Common myeloid progenitor, CD34-positive (primary cell): ENCODE results near the gene ATG5.
"Not testable (repeated sequence)": the region's sequence is repeated elsewhere in the genome, so short reads cannot be mapped to it uniquely, and the experiment has no call there.

ENCODE experiments used
- CTCF ChIA-PET: fragments of 350-600 bp; sonication (Branson Sonifier 250); formaldehyde crosslinking; loops from one replicate; lab custom pipeline; 2021; ENCODE audit warnings: antibody characterized with exemption; lab: Charles Lee
- POLR2A ChIA-PET: fragments of 350-600 bp; sonication (Branson Sonifier 250); formaldehyde crosslinking; loops from one replicate; lab custom pipeline; 2021; ENCODE audit warnings: antibody characterized with exemption; lab: Charles Lee
- DNase-seq, 3 donors: peaks; one replicate each; pipeline versions ENCODE4 v3.0.0 to v3.0.0-alpha.2; 2013
- H3K27ac ChIP-seq, 2 experiments: 1 replicate in 1 of 2; 2 replicates in 1 of 2; pipeline ENCODE4 v1.7.0; 2013; ENCODE audit warnings: inconsistent platforms in 2 of 2, low read length in 2 of 2, mild to moderate bottlenecking in 2 of 2, low read depth in 1 of 2, moderate library complexity in 1 of 2; ENCODE audit not compliant: severe bottlenecking in 2 of 2, insufficient read depth in 1 of 2, poor library complexity in 1 of 2
- H3K27me3 ChIP-seq, 5 experiments: replicated peaks in 2 of 5; 1 replicate in 3 of 5; 2 replicates in 2 of 5; pipeline versions ENCODE4 v1.6.1 to v1.7.0; 2013; ENCODE audit warnings: low read length in 4 of 5, mild to moderate bottlenecking in 2 of 5, moderate library complexity in 2 of 5, inconsistent platforms in 1 of 5; ENCODE audit not compliant: insufficient read depth in 5 of 5, control insufficient read depth in 4 of 5
- H3K36me3 ChIP-seq, 4 experiments: 1 replicate in 2 of 4; 2 replicates in 2 of 4; pipeline versions ENCODE4 v1.6.1 to v1.7.0; 2013; ENCODE audit warnings: low read length in 3 of 4, control low read depth in 1 of 4, mild to moderate bottlenecking in 1 of 4; ENCODE audit not compliant: control insufficient read depth in 4 of 4, insufficient read depth in 4 of 4
- H3K4me1 ChIP-seq, 4 experiments: 1 replicate in 3 of 4; 2 replicates in 1 of 4; pipeline versions ENCODE4 v1.6.1 to v1.7.1; 2013; ENCODE audit warnings: low read length in 3 of 4, mild to moderate bottlenecking in 3 of 4, control low read depth in 1 of 4, inconsistent platforms in 1 of 4, moderate library complexity in 1 of 4; ENCODE audit not compliant: control insufficient read depth in 4 of 4, insufficient read depth in 4 of 4; ENCODE audit errors: control extremely low read depth in 1 of 4
- H3K4me3 ChIP-seq, 7 experiments: 1 replicate in 4 of 7; 2 replicates in 3 of 7; pipeline versions ENCODE4 v1.5.1 to v1.7.0; 2013; ENCODE audit warnings: mild to moderate bottlenecking in 7 of 7, low read length in 6 of 7, moderate library complexity in 6 of 7, inconsistent platforms in 2 of 7, low read depth in 2 of 7, control low read depth in 1 of 7; ENCODE audit not compliant: insufficient read depth in 4 of 7, control insufficient read depth in 1 of 7; ENCODE audit errors: extremely low read depth in 1 of 7
- H3K9me3 ChIP-seq, 5 experiments: 1 replicate in 4 of 5; 2 replicates in 1 of 5; pipeline versions ENCODE4 v1.6.1 to v1.7.1; 2013; ENCODE audit warnings: low read length in 4 of 5, mild to moderate bottlenecking in 2 of 5, inconsistent platforms in 1 of 5, low read depth in 1 of 5, moderate library complexity in 1 of 5; ENCODE audit not compliant: control insufficient read depth in 4 of 5, insufficient read depth in 2 of 5; ENCODE audit errors: control extremely low read depth in 1 of 5
- WGBS: methylation state at CpG from one replicate; pipeline ENCODE4 v1.1.5; 2013; ENCODE audit not compliant: insufficient coverage; 5-methylcytosine and 5-hydroxymethylcytosine counted together

ATG5 gene

DNA sequence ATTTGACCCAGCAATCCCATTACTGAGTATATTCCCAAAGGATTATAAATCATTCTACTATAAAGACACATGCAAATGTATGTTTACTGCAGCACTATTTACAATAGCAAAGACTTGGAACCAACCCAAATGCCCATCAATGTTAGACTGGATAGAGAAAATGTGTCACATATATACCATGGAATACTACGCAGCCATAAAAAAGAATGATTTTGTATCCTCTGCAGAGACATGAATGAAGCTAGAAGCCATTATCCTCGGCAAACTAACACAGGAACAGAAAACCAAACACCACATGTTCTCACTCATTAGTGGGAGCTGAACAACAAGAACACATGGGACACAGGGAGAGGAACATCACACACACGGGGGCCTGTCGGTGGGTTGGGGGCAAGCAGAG is 57.1 kb downstream of the ATG5 start:
- CTCF ChIA-PET, result interaction anchor here (1.0 kb wide), 1 partner anchor 75 kb away, joined by 3 read pairs; no protein-coding TSS in a partner anchor
- H3K4me1 ChIP-seq, POLR2A ChIA-PET, H3K4me3 ChIP-seq, H3K36me3 ChIP-seq, H3K27ac ChIP-seq, H3K27me3 ChIP-seq, DNase-seq: not testable (repeated sequence)
- peaks cover 0 to 16% (median under 1%) of the 10 kb centered on the region in 5 experiments for H3K9me3 ChIP-seq
- no CpG with 5 or more reads among the region's 4 CpGs for WGBS

DNA sequence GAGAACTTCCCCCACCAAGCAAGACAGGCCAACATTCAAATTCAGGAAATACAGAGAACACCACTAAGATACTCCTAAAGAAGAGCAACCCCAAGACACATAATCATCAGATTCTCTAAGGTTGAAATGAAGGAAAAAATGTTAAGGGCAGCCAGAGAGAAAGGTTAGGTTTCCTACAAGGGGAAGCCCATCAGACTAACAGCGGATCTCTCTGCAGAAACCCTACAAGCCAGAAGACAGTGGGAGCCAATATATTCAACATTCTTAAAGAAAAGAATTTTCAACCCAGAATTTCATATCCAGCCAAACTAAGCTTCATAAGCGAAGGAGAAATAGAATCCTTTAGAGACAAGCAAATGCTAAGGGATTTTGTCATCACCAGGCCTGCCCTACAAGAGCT is 61.1 kb downstream of the ATG5 start:
- CTCF ChIA-PET, result interaction anchor here (0.7 kb wide), 1 partner anchor 36 kb away, joined by 3 read pairs; no protein-coding TSS in a partner anchor
- POLR2A ChIA-PET, result interaction anchor here (0.6 kb wide), 1 partner anchor 107 kb away, joined by 3 read pairs; no protein-coding TSS in a partner anchor

DNA sequence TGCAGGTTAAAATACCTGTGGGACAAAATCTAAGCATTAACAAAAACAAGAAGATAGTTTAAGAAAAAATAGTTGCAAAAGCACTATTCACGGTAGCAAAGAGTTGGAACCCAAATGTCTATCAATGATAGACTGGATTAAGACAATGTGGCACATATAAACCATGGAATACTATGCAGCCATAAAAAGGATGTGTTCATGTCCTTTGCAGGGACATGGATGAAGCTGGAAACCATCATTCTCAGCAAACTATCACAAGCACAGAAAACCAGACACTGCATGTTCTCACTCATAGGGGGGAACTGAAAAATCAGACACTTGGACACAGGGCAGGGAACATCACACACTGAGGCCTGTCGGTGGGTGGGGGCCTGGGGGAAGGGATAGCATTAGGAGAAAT is 65.8 kb downstream of the ATG5 start:
- H3K9me3 ChIP-seq, DNase-seq, POLR2A ChIA-PET, H3K27ac ChIP-seq, H3K36me3 ChIP-seq, H3K27me3 ChIP-seq, H3K4me1 ChIP-seq, H3K4me3 ChIP-seq, CTCF ChIA-PET: not testable (repeated sequence)
- WGBS, result 100% methylated on average over 1 of the region's 2 CpGs

More for the DNA sequence above, 61.1 kb downstream of the ATG5 start:
- not testable (repeated sequence) for H3K4me3 ChIP-seq, H3K27ac ChIP-seq, H3K27me3 ChIP-seq, H3K4me1 ChIP-seq, DNase-seq
- peaks cover 3 to 14% (median 4%) of the 10 kb centered on the region in 4 experiments for H3K36me3 ChIP-seq
- 80% methylated on average over 1 of the region's 2 CpGs for WGBS
- H3K9me3 ChIP-seq, result peaks cover 0 to 16% (median 4%) of the 10 kb centered on the region in 5 experiments

DNA sequence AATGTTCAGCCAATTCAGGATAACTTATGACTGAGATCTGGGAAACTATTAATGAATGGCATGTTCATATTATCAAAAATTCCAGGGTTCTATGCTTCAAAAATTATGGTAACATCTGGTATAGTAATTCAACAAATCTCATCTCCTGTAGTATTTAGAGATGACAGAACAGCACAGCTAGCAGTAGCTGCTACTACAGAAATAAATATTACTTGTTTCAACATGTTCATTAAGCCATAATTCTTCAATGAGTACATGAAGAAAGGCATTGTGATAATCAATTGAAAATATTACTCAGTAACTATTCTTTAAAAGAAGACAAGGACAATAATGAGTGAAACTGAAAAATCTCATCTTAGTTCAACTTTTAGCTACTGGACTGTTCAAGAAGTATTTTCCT is 66.8 kb downstream of the ATG5 start:
- Histone ChIP-seq H3K9me3 (peaks cover 0 to 4% (median 0%) of the 10 kb centered on the region in 5 experiments), H3K4me1 (no peaks in the 10 kb centered on the region), H3K27ac (no peak overlapping the region), H3K27me3 (no peaks in the 10 kb centered on the region), H3K36me3 (peaks cover 3 to 10% (median 4%) of the 10 kb centered on the region in 4 experiments), H3K4me3 (no peak overlapping the region)
- POLR2A ChIA-PET, result no interaction called here
- DNase-seq, result no peak
- CTCF ChIA-PET, result interaction anchor here (1.5 kb wide), 1 partner anchor 12 kb away, joined by 7 read pairs; no protein-coding TSS in a partner anchor

DNA sequence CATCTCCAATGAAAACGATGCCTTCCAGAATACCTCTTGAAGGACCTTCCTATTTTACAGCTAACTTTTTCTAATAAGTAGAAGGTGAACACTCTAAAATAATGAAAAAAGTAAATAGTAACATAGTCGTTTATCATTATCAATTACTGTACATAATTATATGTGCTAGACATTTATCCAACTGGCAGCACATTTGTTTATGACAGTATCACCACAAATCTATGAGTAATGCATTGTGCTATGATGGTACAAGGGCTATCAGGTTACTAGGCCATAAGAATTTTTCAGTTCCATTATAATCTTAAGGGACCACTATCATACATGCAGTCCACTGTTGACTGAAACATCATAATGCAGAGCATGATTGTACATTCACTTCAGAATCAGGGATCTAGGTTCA is 68.4 kb downstream of the ATG5 start:
- H3K27me3 ChIP-seq, result no peaks in the 10 kb centered on the region
- ChIA-PET CTCF (interaction anchor here (0.6 to 1.5 kb wide), 2 partner anchors 13 to 522 kb away, joined by 3 to 7 read pairs; no protein-coding TSS in a partner anchor), POLR2A (no interaction called here)
- H3K4me3 ChIP-seq, result no peak overlapping the region
- DNase-seq, result no peak
- peaks cover 0 to 5% (median 3%) of the 10 kb centered on the region in 4 experiments for H3K36me3 ChIP-seq
- H3K9me3 ChIP-seq, result no peaks in the 10 kb centered on the region
- no CpG with 5 or more reads among the region's 2 CpGs for WGBS
- no peaks in the 10 kb centered on the region for H3K4me1 ChIP-seq
- H3K27ac ChIP-seq, result no peak overlapping the region

DNA sequence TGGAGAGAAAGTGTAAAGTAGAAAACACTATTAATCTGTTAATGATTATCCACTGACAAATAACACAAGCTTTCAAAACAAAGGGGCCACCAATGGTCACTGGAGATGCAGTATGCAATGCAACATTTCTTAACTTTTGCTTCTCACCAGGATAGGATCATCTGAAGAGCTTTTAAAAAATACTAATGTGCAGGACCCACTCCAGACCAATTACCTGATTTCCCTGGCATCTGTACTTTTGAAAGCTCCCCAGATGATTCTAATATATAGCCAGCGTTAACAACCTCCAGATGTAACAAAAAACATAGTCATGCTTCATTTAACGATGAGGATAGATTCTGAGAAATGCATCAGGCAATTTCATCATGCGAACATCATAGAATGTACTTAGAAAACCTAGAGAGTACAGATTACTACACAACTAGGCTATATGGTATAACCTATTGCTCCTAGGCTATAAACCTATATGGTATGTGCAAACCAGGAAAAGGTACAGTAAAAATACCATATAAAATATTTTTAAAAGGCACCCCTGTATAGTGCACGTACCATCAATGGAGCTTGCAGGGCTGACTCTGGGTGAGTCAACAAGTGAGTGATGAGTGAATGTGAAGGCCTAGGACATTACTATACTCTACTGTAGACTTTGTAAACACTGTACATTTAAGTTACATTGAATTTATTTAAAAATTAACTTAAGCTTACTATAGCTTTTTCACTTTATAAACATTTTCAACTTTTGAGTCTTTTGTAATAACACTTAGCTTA is 69.2 kb downstream of the ATG5 start:
- peaks cover 0 to 4% (median 0%) of the 10 kb centered on the region in 4 experiments for H3K36me3 ChIP-seq
- no peaks in the 10 kb centered on the region for H3K9me3 ChIP-seq
- 100% methylated on average over 3 of the region's 4 CpGs for WGBS
- CTCF ChIA-PET, result interaction anchor here (0.6 kb wide), 1 partner anchor 522 kb away, joined by 3 read pairs; no protein-coding TSS in a partner anchor
- no peaks in the 10 kb centered on the region for H3K27me3 ChIP-seq
- no peak overlapping the region for H3K4me3 ChIP-seq
- no peak for DNase-seq
- POLR2A ChIA-PET, result no interaction called here
- no peak overlapping the region for H3K27ac ChIP-seq
- no peaks in the 10 kb centered on the region for H3K4me1 ChIP-seq

DNA sequence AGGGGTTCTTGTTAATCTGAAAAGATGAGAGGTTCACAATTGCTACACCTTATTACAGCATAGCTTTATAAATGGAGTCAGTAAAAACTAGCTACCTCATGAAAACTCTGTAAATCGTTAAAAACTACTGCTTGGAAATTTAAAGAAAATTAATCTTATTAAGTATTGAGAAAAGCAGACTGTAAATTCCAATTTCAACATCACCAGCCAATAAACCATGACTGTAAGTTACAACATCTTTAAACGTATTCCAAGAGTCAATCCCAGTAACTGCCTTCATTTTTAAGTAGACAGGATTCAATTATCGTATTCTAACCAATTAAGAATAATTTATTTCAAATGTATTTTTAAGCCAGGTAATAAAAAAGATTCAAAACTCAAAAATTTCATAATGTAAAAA is 70.3 kb downstream of the ATG5 start:
- Histone ChIP-seq H3K9me3 (no peaks in the 10 kb centered on the region), H3K36me3 (peaks cover 0 to 4% (median 0%) of the 10 kb centered on the region in 4 experiments), H3K4me3 (no peak overlapping the region), H3K4me1 (no peaks in the 10 kb centered on the region), H3K27me3 (no peaks in the 10 kb centered on the region), H3K27ac (no peak overlapping the region)
- WGBS, result no CpG with 5 or more reads among the region's 3 CpGs
- ChIA-PET CTCF (no interaction called here), POLR2A (no interaction called here)
- no peak for DNase-seq
